Mesenchymal stem cell (in vitro differentiated cells and primary cell): ENCODE results near the gene UNC13B.
"Not testable (repeated sequence)": the region's sequence is repeated elsewhere in the genome, so short reads cannot be mapped to it uniquely, and the experiment has no call there.

Source experiments
- DNase-seq: peaks from one replicate; pipeline ENCODE4 v3.0.0-alpha.2; 2013
- H2AFZ ChIP-seq: one replicate; pipeline ENCODE4 v1.6.1; 2013; ENCODE audit warnings: low read depth, mild to moderate bottlenecking, control low read depth, inconsistent platforms, low read length, moderate library complexity
- H2AK5ac ChIP-seq: 2 replicates; pipeline ENCODE4 v1.6.1; 2013; ENCODE audit warnings: low read length, moderate library complexity, mild to moderate bottlenecking, inconsistent platforms; ENCODE audit not compliant: severe bottlenecking
- H2BK120ac ChIP-seq: one replicate; pipeline ENCODE4 v1.6.1; 2013; ENCODE audit warnings: low read depth, mild to moderate bottlenecking, inconsistent platforms, low read length, moderate library complexity
- H2BK12ac ChIP-seq, 2 experiments: one replicate each; pipeline ENCODE4 v1.6.1; 2013; ENCODE audit warnings: inconsistent platforms in 2 of 2, low read length in 2 of 2, mild to moderate bottlenecking in 2 of 2, moderate library complexity in 2 of 2, control low read depth in 1 of 2
- H2BK15ac ChIP-seq: one replicate; pipeline ENCODE4 v1.6.1; 2013; ENCODE audit warnings: mild to moderate bottlenecking, low read depth, inconsistent platforms; ENCODE audit not compliant: poor library complexity, severe bottlenecking
- H2BK5ac ChIP-seq: 2 replicates; pipeline ENCODE4 v1.6.1; 2013; ENCODE audit warnings: low read depth, mild to moderate bottlenecking, low read length, control low read depth, inconsistent platforms; ENCODE audit not compliant: poor library complexity, severe bottlenecking
- H3K14ac ChIP-seq, 2 experiments: one replicate each; pipeline ENCODE4 v1.6.1; 2013; ENCODE audit warnings: inconsistent platforms in 2 of 2, low read length in 2 of 2, control low read depth in 1 of 2, mild to moderate bottlenecking in 1 of 2, moderate library complexity in 1 of 2
- H3K18ac ChIP-seq, 2 experiments: one replicate each; pipeline ENCODE4 v1.6.1; 2013; ENCODE audit warnings: inconsistent platforms in 2 of 2, low read length in 2 of 2, control low read depth in 1 of 2, low read depth in 1 of 2, mild to moderate bottlenecking in 1 of 2
- H3K23ac ChIP-seq, 2 experiments: one replicate each; pipeline ENCODE4 v1.6.1; 2013; ENCODE audit warnings: inconsistent platforms in 2 of 2, low read length in 2 of 2, mild to moderate bottlenecking in 2 of 2, moderate library complexity in 2 of 2, control low read depth in 1 of 2
- H3K27ac ChIP-seq: 2 replicates; pipeline ENCODE4 v1.5.1; 2013; ENCODE audit warnings: mild to moderate bottlenecking, moderate library complexity, low read length, control low read depth, inconsistent platforms; ENCODE audit not compliant: poor library complexity, severe bottlenecking
- H3K27me3 ChIP-seq, 2 experiments: 2 replicates each; pipeline versions ENCODE4 v1.6.1 to v1.7.0; 2013; ENCODE audit warnings: low read length in 2 of 2, mild to moderate bottlenecking in 2 of 2, moderate library complexity in 2 of 2, control low read depth in 1 of 2, inconsistent platforms in 1 of 2; ENCODE audit not compliant: control insufficient read depth in 1 of 2, insufficient read depth in 1 of 2
- H3K36me3 ChIP-seq, 2 experiments: 2 replicates each; pipeline versions ENCODE4 v1.6.1 to v1.7.0; 2013; ENCODE audit warnings: low read length in 2 of 2, control low read depth in 1 of 2, inconsistent platforms in 1 of 2, low read depth in 1 of 2, mild to moderate bottlenecking in 1 of 2; ENCODE audit not compliant: insufficient read depth in 2 of 2, control insufficient read depth in 1 of 2
- H3K4ac ChIP-seq, 2 experiments: one replicate each; pipeline ENCODE4 v1.6.1; 2013; ENCODE audit warnings: inconsistent platforms in 2 of 2, low read length in 2 of 2, mild to moderate bottlenecking in 2 of 2, moderate library complexity in 2 of 2, control low read depth in 1 of 2, low read depth in 1 of 2
- H3K4me1 ChIP-seq: 2 replicates; pipeline ENCODE4 v1.6.1; 2013; ENCODE audit warnings: low read depth, low read length, control low read depth; ENCODE audit not compliant: control insufficient read depth, insufficient read depth
- H3K4me2 ChIP-seq: 2 replicates; pipeline ENCODE4 v1.6.1; 2013; ENCODE audit warnings: low read length, mild to moderate bottlenecking, inconsistent platforms; ENCODE audit not compliant: poor library complexity, severe bottlenecking
- H3K4me3 ChIP-seq, 2 experiments: 2 replicates each; pipeline versions ENCODE4 v1.5.1 to v1.7.0; 2013; ENCODE audit warnings: low read length in 2 of 2, mild to moderate bottlenecking in 2 of 2, control low read depth in 1 of 2, low read depth in 1 of 2; ENCODE audit not compliant: insufficient read depth in 1 of 2
- H3K79me1 ChIP-seq: replicated peaks from 2 replicates; pipeline ENCODE4 v1.6.1; 2013; ENCODE audit warnings: mild to moderate bottlenecking, control low read depth, low read length, inconsistent platforms; ENCODE audit not compliant: poor library complexity, severe bottlenecking
- H3K9ac ChIP-seq: 2 replicates; pipeline ENCODE4 v1.7.0; 2013; ENCODE audit warnings: mild to moderate bottlenecking, low read length, moderate library complexity
- H3K9me3 ChIP-seq: 2 replicates; pipeline ENCODE4 v1.7.0; 2013; ENCODE audit warnings: mild to moderate bottlenecking, low read length; ENCODE audit not compliant: control insufficient read depth
- H4K8ac ChIP-seq: one replicate; pipeline ENCODE4 v1.6.1; 2013; ENCODE audit warnings: inconsistent platforms, mild to moderate bottlenecking, low read length, moderate library complexity
- H4K91ac ChIP-seq: one replicate; pipeline ENCODE4 v1.6.1; 2013; ENCODE audit warnings: mild to moderate bottlenecking, low read length, inconsistent platforms
- WGBS: methylation state at CpG from one replicate; pipeline ENCODE4 v1.1.7; 2013; ENCODE audit warnings: mixed read lengths; 5-methylcytosine and 5-hydroxymethylcytosine counted together

UNC13B gene

GRCh38 chr9:35140093-35140492 is 21.7 kb upstream of the UNC13B start:
- Histone ChIP-seq H3K4me1 (no peaks in the 10 kb centered on the region), H3K4me3 (no peak overlapping the region), H3K4ac (no peak overlapping the region), H2BK12ac (no peak overlapping the region), H2AFZ (no peak overlapping the region), H4K91ac (no peak overlapping the region), H3K9ac (no peak overlapping the region), H3K18ac (no peak overlapping the region), H3K23ac (no peak overlapping the region), H2BK120ac (no peak overlapping the region), H3K79me1 (no peaks in the 10 kb centered on the region), H3K4me2 (no peak overlapping the region), H3K27ac (no peak overlapping the region), H3K36me3 (no peaks in the 10 kb centered on the region), H3K9me3 (peaks cover 50% of the 10 kb centered on the region), H2AK5ac (no peak overlapping the region), H3K14ac (no peak overlapping the region), H2BK5ac (no peak overlapping the region), H2BK15ac (no peak overlapping the region), H3K27me3 (no peaks in the 10 kb centered on the region), H4K8ac (no peak overlapping the region)
- DNase-seq: no peak
- WGBS: 51% methylated on average over 2 of the region's 2 CpGs

GRCh38 chr9:35142037-35142436 is 19.8 kb upstream of the UNC13B start:
- no peak overlapping the region for H2BK5ac ChIP-seq
- 83% methylated on average over 5 of the region's 5 CpGs for WGBS
- no peaks in the 10 kb centered on the region for H3K79me1 ChIP-seq
- H3K4ac ChIP-seq: no peak overlapping the region
- H3K9me3 ChIP-seq: peaks cover 55% of the 10 kb centered on the region
- H3K36me3 ChIP-seq: no peaks in the 10 kb centered on the region
- H3K27ac ChIP-seq: no peak overlapping the region
- no peak overlapping the region for H2BK120ac ChIP-seq
- H2BK12ac ChIP-seq: no peak overlapping the region
- no peak for DNase-seq
- H2AFZ ChIP-seq: no peak overlapping the region
- H2AK5ac ChIP-seq: no peak overlapping the region
- H2BK15ac ChIP-seq: no peak overlapping the region
- H3K4me3 ChIP-seq: no peak overlapping the region
- H3K18ac ChIP-seq: no peak overlapping the region
- no peak overlapping the region for H4K91ac ChIP-seq
- H3K9ac ChIP-seq: no peak overlapping the region
- no peaks in the 10 kb centered on the region for H3K27me3 ChIP-seq
- H3K14ac ChIP-seq: no peak overlapping the region
- no peak overlapping the region for H3K23ac ChIP-seq
- H4K8ac ChIP-seq: no peak overlapping the region
- no peak overlapping the region for H3K4me2 ChIP-seq
- H3K4me1 ChIP-seq: no peaks in the 10 kb centered on the region

GRCh38 chr9:35147941-35148563 is 13.8 kb upstream of the UNC13B start:
- not testable (repeated sequence) for H3K18ac ChIP-seq, H4K91ac ChIP-seq, H2BK5ac ChIP-seq, H3K4me3 ChIP-seq, H3K4ac ChIP-seq, H3K36me3 ChIP-seq, H3K27ac ChIP-seq, H2AFZ ChIP-seq, H3K23ac ChIP-seq, H2AK5ac ChIP-seq, H3K27me3 ChIP-seq, H2BK15ac ChIP-seq, H2BK120ac ChIP-seq, H3K4me2 ChIP-seq, H4K8ac ChIP-seq, H3K79me1 ChIP-seq, H3K4me1 ChIP-seq, H3K14ac ChIP-seq, H3K9ac ChIP-seq, H2BK12ac ChIP-seq, DNase-seq
- peaks cover 54% of the 10 kb centered on the region for H3K9me3 ChIP-seq
- 65% methylated on average over 3 of the region's 5 CpGs for WGBS

GRCh38 chr9:35152926-35153325 is 8.9 kb upstream of the UNC13B start:
- H3K4me2 ChIP-seq: no peak overlapping the region
- 92% methylated on average over 4 of the region's 9 CpGs for WGBS

More at GRCh38 chr9:35152926-35153325, 8.9 kb upstream of the UNC13B start:
- Histone ChIP-seq H2BK12ac (no peak overlapping the region), H4K91ac (no peak overlapping the region), H3K27me3 (no peaks in the 10 kb centered on the region), H2AFZ (no peak overlapping the region), H3K9ac (no peak overlapping the region), H4K8ac (no peak overlapping the region), H3K14ac (no peak overlapping the region), H3K4me3 (no peak overlapping the region), H3K36me3 (no peaks in the 10 kb centered on the region), H2AK5ac (no peak overlapping the region), H2BK15ac (no peak overlapping the region), H3K4ac (no peak overlapping the region), H2BK5ac (no peak overlapping the region), H3K18ac (no peak overlapping the region), H3K4me1 (no peaks in the 10 kb centered on the region), H3K9me3 (peaks cover 48% of the 10 kb centered on the region), H2BK120ac (no peak overlapping the region), H3K79me1 (no peaks in the 10 kb centered on the region), H3K23ac (no peak overlapping the region), H3K27ac (no peak overlapping the region)
- no peak for DNase-seq
